ENCODE results near the gene RAB3C.

GRCh38 chr5:58711965-58712364, 129.1 kb downstream of the RAB3C start:
- no peak for TF ChIP-seq CTCF (IDR thresholded peaks at IDR 0.05; ENCODE audit: low read depth, low read length)
- no peak for TF ChIP-seq EZH2phosphoT487 (IDR thresholded peaks at IDR 0.05; ENCODE audit: low read depth)
